SK-N-SH (cell line): Measurements from ENCODE around the gene SLC25A51.

ENCODE experiments used
- CTCF ChIP-seq: fragments of 200-600 bp; sonication (generic); IDR thresholded peaks from 2 replicates; pipeline ENCODE4 v1.6.1; 2017; ENCODE audit warnings: antibody characterized with exemption, mild to moderate bottlenecking, moderate library complexity
- MXI1 ChIP-seq: IDR thresholded peaks from 2 replicates; pipeline ENCODE4 v1.6.1; 2012; ENCODE audit warnings: mild to moderate bottlenecking, low read depth, low read length, improper control_type of control experiment
- NFIC ChIP-seq: IDR thresholded peaks from 2 replicates; pipeline ENCODE4 v1.4.0; 2012; ENCODE audit warnings: borderline replicate concordance
- SMC3 ChIP-seq: IDR thresholded peaks from 2 replicates; pipeline ENCODE4 v1.6.1; 2012; ENCODE audit warnings: low read depth, low read length, improper control_type of control experiment
- TAF1 ChIP-seq: IDR thresholded peaks from 2 replicates; pipeline ENCODE4 v1.6.1; 2012; ENCODE audit warnings: low read depth, mild to moderate bottlenecking, low read length, moderate library complexity, borderline replicate concordance
- TF ChIP-seq, protein P1 (sequence below): IDR thresholded peaks from 2 replicates; pipeline ENCODE4 v1.4.0; 2012; ENCODE audit warnings: low read depth, borderline replicate concordance

GRCh38 chr9:37906312-37907239, 2.6 kb upstream of the SLC25A51 start:
- no peak for TF ChIP-seq MXI1
- no peak for TF ChIP-seq CTCF
- TF ChIP-seq TAF1: no peak
- TF ChIP-seq SMC3: no peak
- TF ChIP-seq, protein P1, sequence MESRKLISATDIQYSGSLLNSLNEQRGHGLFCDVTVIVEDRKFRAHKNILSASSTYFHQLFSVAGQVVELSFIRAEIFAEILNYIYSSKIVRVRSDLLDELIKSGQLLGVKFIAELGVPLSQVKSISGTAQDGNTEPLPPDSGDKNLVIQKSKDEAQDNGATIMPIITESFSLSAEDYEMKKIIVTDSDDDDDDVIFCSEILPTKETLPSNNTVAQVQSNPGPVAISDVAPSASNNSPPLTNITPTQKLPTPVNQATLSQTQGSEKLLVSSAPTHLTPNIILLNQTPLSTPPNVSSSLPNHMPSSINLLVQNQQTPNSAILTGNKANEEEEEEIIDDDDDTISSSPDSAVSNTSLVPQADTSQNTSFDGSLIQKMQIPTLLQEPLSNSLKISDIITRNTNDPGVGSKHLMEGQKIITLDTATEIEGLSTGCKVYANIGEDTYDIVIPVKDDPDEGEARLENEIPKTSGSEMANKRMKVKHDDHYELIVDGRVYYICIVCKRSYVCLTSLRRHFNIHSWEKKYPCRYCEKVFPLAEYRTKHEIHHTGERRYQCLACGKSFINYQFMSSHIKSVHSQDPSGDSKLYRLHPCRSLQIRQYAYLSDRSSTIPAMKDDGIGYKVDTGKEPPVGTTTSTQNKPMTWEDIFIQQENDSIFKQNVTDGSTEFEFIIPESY: no peak
- no peak for TF ChIP-seq NFIC
